Activated T-helper 1 cell treated with anti-CD3 and anti-CD28 coated beads, Interleukin-12 subunit alpha, Interleukin-12 subunit beta, Interleukin-2, Interleukin-4 antibody, amounts not matched to agents 30 ng/mL and 10 ng/mL and 1 ng/mL, durations not matched to agents 14 hours and 24 hours and 36 hours (primary cell): ENCODE results near the gene OR2T1. TPM values are rescaled to one million over a fixed set of nuclear protein-coding genes. Genes with fewer than 3 reads are reported as not detected.
"Not testable (repeated sequence)": the region's sequence is repeated elsewhere in the genome, so short reads cannot be mapped to it uniquely, and the experiment has no call there.

ENCODE experiments used
- DNase-seq: peaks from one replicate; pipeline ENCODE4 v3.0.0; 2021; ENCODE audit warnings: low spot score
- H3K27ac Mint-ChIP-seq: one replicate; pipeline ENCODE4 v1.8.0; 2021; ENCODE audit warnings: mild to moderate bottlenecking, mixed read lengths
- H3K27me3 Mint-ChIP-seq: one replicate; pipeline ENCODE4 v1.8.0; 2022; ENCODE audit warnings: mild to moderate bottlenecking, moderate library complexity, mixed read lengths; ENCODE audit not compliant: insufficient read depth
- H3K36me3 Mint-ChIP-seq: one replicate; pipeline ENCODE4 v1.8.0; 2021; ENCODE audit warnings: low read depth, mixed read lengths
- H3K4me1 Mint-ChIP-seq: one replicate; pipeline ENCODE4 v1.8.0; 2021; ENCODE audit warnings: low read depth, mixed read lengths
- H3K4me3 Mint-ChIP-seq: one replicate; pipeline ENCODE4 v1.8.0; 2021; ENCODE audit warnings: mild to moderate bottlenecking, moderate library complexity, mixed read lengths
- H3K9me3 Mint-ChIP-seq: one replicate; pipeline ENCODE4 v1.8.0; 2021; ENCODE audit warnings: mixed read lengths
- intact Hi-C: fragments of 100-400 bp; cut with micrococcal nuclease; formaldehyde crosslinking; loops from one replicate; pipeline ENCODE4 v1.15.1; 2024
- total RNA-seq: library from RNA; stranded (reverse); gene quantifications from 2 replicates; pipeline ENCODE4 v1.2.3, GENCODE V29; 2022

The OR2T1 gene
- total RNA-seq, 1 donor from 2014 or later: not detected

GRCh38 chr1:248406721-248407692 is 4.2 kb downstream of the OR2T1 start:
- Mint-ChIP-seq H3K4me1 (no peaks in the 10 kb centered on the region), H3K27ac (no peak overlapping the region), H3K4me3 (no peak overlapping the region), H3K36me3 (no peaks in the 10 kb centered on the region), H3K9me3 (peaks cover 19% of the 10 kb centered on the region), H3K27me3 (no peaks in the 10 kb centered on the region)
- no peak for DNase-seq
- intact Hi-C loops: loop anchor here (10.0 kb wide), 1 partner anchor 208 kb away; no protein-coding TSS in a partner anchor

- DNase-seq: no peak
- peaks cover 12% of the 10 kb centered on the region for H3K9me3 Mint-ChIP-seq
- H3K4me3 Mint-ChIP-seq: no peak overlapping the region
- intact Hi-C loops: no loop called here
- no peaks in the 10 kb centered on the region for H3K36me3 Mint-ChIP-seq
- no peaks in the 10 kb centered on the region for H3K27me3 Mint-ChIP-seq
- H3K27ac Mint-ChIP-seq: no peak overlapping the region
- H3K4me1 Mint-ChIP-seq: peaks cover 5% of the 10 kb centered on the region
Measured at GRCh38 chr1:248416226-248416625, 13.4 kb downstream of the OR2T1 start.

GRCh38 chr1:248417854-248418253 is 15.0 kb downstream of the OR2T1 start:
- H3K36me3 Mint-ChIP-seq: no peaks in the 10 kb centered on the region
- no peak overlapping the region for H3K27ac Mint-ChIP-seq
- no peaks in the 10 kb centered on the region for H3K27me3 Mint-ChIP-seq
- DNase-seq: no peak
- no peak overlapping the region for H3K4me3 Mint-ChIP-seq
- peaks cover 19% of the 10 kb centered on the region for H3K9me3 Mint-ChIP-seq
- peaks cover 5% of the 10 kb centered on the region for H3K4me1 Mint-ChIP-seq
- intact Hi-C loops: no loop called here

- no peaks in the 10 kb centered on the region for H3K36me3 Mint-ChIP-seq
- peaks cover 23% of the 10 kb centered on the region for H3K9me3 Mint-ChIP-seq
- H3K27ac Mint-ChIP-seq: no peak overlapping the region
- no peak for DNase-seq
- no peak overlapping the region for H3K4me3 Mint-ChIP-seq
- intact Hi-C loops: no loop called here
- H3K4me1 Mint-ChIP-seq: no peaks in the 10 kb centered on the region
- H3K27me3 Mint-ChIP-seq: peaks cover 2% of the 10 kb centered on the region
Measured at GRCh38 chr1:248421384-248421783, 18.5 kb downstream of the OR2T1 start.

GRCh38 chr1:248427526-248428191 is 24.8 kb downstream of the OR2T1 start:
- H3K36me3 Mint-ChIP-seq, H3K4me3 Mint-ChIP-seq, H3K27ac Mint-ChIP-seq, H3K9me3 Mint-ChIP-seq, H3K4me1 Mint-ChIP-seq, H3K27me3 Mint-ChIP-seq, DNase-seq, intact Hi-C loops: not testable (repeated sequence)

- H3K4me3 Mint-ChIP-seq: not testable (repeated sequence)
Measured at GRCh38 chr1:248428192-248428533, 25.3 kb downstream of the OR2T1 start.

GRCh38 chr1:248431683-248432082 is 28.8 kb downstream of the OR2T1 start:
- intact Hi-C loops: loop anchor here (5.0 kb wide), 1 partner anchor 226 kb away; the partner anchor contains the start of gene OR2T27
- not testable (repeated sequence) for H3K27ac Mint-ChIP-seq, DNase-seq, H3K9me3 Mint-ChIP-seq, H3K36me3 Mint-ChIP-seq, H3K4me1 Mint-ChIP-seq, H3K4me3 Mint-ChIP-seq, H3K27me3 Mint-ChIP-seq

More at GRCh38 chr1:248428192-248428533, 25.3 kb downstream of the OR2T1 start:
- H3K27ac Mint-ChIP-seq, DNase-seq, H3K36me3 Mint-ChIP-seq, H3K4me1 Mint-ChIP-seq, H3K9me3 Mint-ChIP-seq, H3K27me3 Mint-ChIP-seq, intact Hi-C loops: not testable (repeated sequence)

- H3K4me1 Mint-ChIP-seq, H3K9me3 Mint-ChIP-seq, H3K27me3 Mint-ChIP-seq, H3K4me3 Mint-ChIP-seq, H3K27ac Mint-ChIP-seq, DNase-seq, H3K36me3 Mint-ChIP-seq: not testable (repeated sequence)
- intact Hi-C loops: loop anchor here (5.0 kb wide), 1 partner anchor 225 kb away; the partner anchor contains the start of gene OR2T27
Measured at GRCh38 chr1:248432201-248432600, 29.4 kb downstream of the OR2T1 start.

- H3K27me3 Mint-ChIP-seq, H3K27ac Mint-ChIP-seq, H3K36me3 Mint-ChIP-seq, H3K4me3 Mint-ChIP-seq, DNase-seq, H3K4me1 Mint-ChIP-seq, H3K9me3 Mint-ChIP-seq: not testable (repeated sequence)
- intact Hi-C loops: loop anchor here (5.0 kb wide), 1 partner anchor 223 kb away; the partner anchor contains the start of gene OR2T27
Measured at GRCh38 chr1:248433811-248434415, 31.1 kb downstream of the OR2T1 start.

- H3K27ac Mint-ChIP-seq, H3K4me3 Mint-ChIP-seq, H3K9me3 Mint-ChIP-seq, H3K27me3 Mint-ChIP-seq, DNase-seq, H3K36me3 Mint-ChIP-seq, H3K4me1 Mint-ChIP-seq: not testable (repeated sequence)
- intact Hi-C loops: loop anchor here (5.0 kb wide), 1 partner anchor 222 kb away; the partner anchor contains the start of gene OR2T27
Measured at GRCh38 chr1:248434913-248435312, 32.1 kb downstream of the OR2T1 start.

GRCh38 chr1:248436303-248436702 is 33.5 kb downstream of the OR2T1 start:
- H3K36me3 Mint-ChIP-seq, H3K4me3 Mint-ChIP-seq, intact Hi-C loops, DNase-seq, H3K27ac Mint-ChIP-seq, H3K4me1 Mint-ChIP-seq, H3K27me3 Mint-ChIP-seq, H3K9me3 Mint-ChIP-seq: not testable (repeated sequence)

GRCh38 chr1:248438668-248439067 is 35.8 kb downstream of the OR2T1 start:
- H3K27me3 Mint-ChIP-seq, DNase-seq, H3K27ac Mint-ChIP-seq, H3K4me3 Mint-ChIP-seq, H3K4me1 Mint-ChIP-seq, H3K36me3 Mint-ChIP-seq, intact Hi-C loops, H3K9me3 Mint-ChIP-seq: not testable (repeated sequence)

- not testable (repeated sequence) for H3K36me3 Mint-ChIP-seq
Measured at GRCh38 chr1:248439283-248439682, 36.4 kb downstream of the OR2T1 start.

More at GRCh38 chr1:248439283-248439682, 36.4 kb downstream of the OR2T1 start:
- H3K27ac Mint-ChIP-seq, H3K9me3 Mint-ChIP-seq, H3K4me3 Mint-ChIP-seq, DNase-seq, H3K4me1 Mint-ChIP-seq, H3K27me3 Mint-ChIP-seq, intact Hi-C loops: not testable (repeated sequence)
